NCI-H460 (cell line): Measurements from ENCODE around the gene GEMIN5. TPM values are rescaled to one million over a fixed set of nuclear protein-coding genes. Genes with fewer than 3 reads are reported as not detected.
"Not testable (repeated sequence)": the region's sequence is repeated elsewhere in the genome, so short reads cannot be mapped to it uniquely, and the experiment has no call there.

ENCODE experiments used
- DNase-seq: peaks from one replicate; pipeline ENCODE4 v3.0.0-alpha.2; 2016; ENCODE audit warnings: low read depth; ENCODE audit errors: extremely low read depth
- polyA plus RNA-seq: library from polyadenylated mRNA; depleted of rRNA; stranded (reverse); fragments of >200 nt; gene quantifications from 2 replicates; pipeline ENCODE4 v1.2.3, GENCODE V29; 2014; cell fraction: nucleus; rRNA removed
- total RNA-seq: library from RNA; depleted of rRNA; stranded (reverse); fragments of >200 nt; shearing (Covaris generic); gene quantifications from 2 replicates; pipeline ENCODE4 v1.2.3, GENCODE V29; 2014; rRNA removed

The GEMIN5 gene
- 19.9 and 26.0 TPM in 2 replicates for total RNA-seq
- 19.1 and 21.9 TPM in 2 replicates for polyA plus RNA-seq

GRCh38 chr5:154937718-154938466, at the start of gene GEMIN5:
GEMIN5 (minus strand) TSS chr5:154938211; CDS start chr5:154938133, 78 bp downstream.
- peak; percentile 83 for DNase-seq

GRCh38 chr5:154986151-154986550, 48.1 kb upstream of the GEMIN5 start:
- no peak for DNase-seq

GRCh38 chr5:154984946-154985516, 47.0 kb upstream of the GEMIN5 start:
- no peak for DNase-seq

- DNase-seq = not testable (repeated sequence)
These were observed 40.3 kb upstream of the GEMIN5 start for GRCh38 chr5:154978294-154978693.

- DNase-seq = peak; percentile 12
These were observed 39.4 kb upstream of the GEMIN5 start for GRCh38 chr5:154977409-154977808.

- not testable (repeated sequence) for DNase-seq
These were observed 38.1 kb upstream of the GEMIN5 start for GRCh38 chr5:154976082-154976481.

GRCh38 chr5:154972476-154973080, 34.6 kb upstream of the GEMIN5 start:
- peak; percentile 33 for DNase-seq

GRCh38 chr5:154971501-154971900, 33.5 kb upstream of the GEMIN5 start:
- DNase-seq = no peak

GRCh38 chr5:154970759-154971158, 32.7 kb upstream of the GEMIN5 start:
- DNase-seq = no peak

GRCh38 chr5:154968953-154969352, 30.9 kb upstream of the GEMIN5 start:
- DNase-seq = no peak

GRCh38 chr5:154967421-154968024, 29.5 kb upstream of the GEMIN5 start:
- DNase-seq = no peak

GRCh38 chr5:154966874-154967273, 28.9 kb upstream of the GEMIN5 start:
- no peak for DNase-seq

- DNase-seq = no peak
These were observed 28.2 kb upstream of the GEMIN5 start for GRCh38 chr5:154966081-154966841.

GRCh38 chr5:154962494-154962893, 24.5 kb upstream of the GEMIN5 start:
- DNase-seq = no peak

GRCh38 chr5:154956712-154957111, 18.7 kb upstream of the GEMIN5 start:
- no peak for DNase-seq

- no peak for DNase-seq
These were observed 11.8 kb upstream of the GEMIN5 start for GRCh38 chr5:154949781-154950180.

- DNase-seq = no peak
These were observed 10.3 kb upstream of the GEMIN5 start for GRCh38 chr5:154948313-154948712.

- no peak for DNase-seq
These were observed 9.8 kb upstream of the GEMIN5 start for GRCh38 chr5:154947778-154948177.

GRCh38 chr5:154945695-154946301, 7.8 kb upstream of the GEMIN5 start:
- no peak for DNase-seq

- DNase-seq = no peak
These were observed 6.7 kb upstream of the GEMIN5 start for GRCh38 chr5:154944716-154945115.
